HL-60 (cell line): ENCODE measurements around the gene RASSF9.

ENCODE experiments used
- DNase-seq, 2 experiments: peaks; one replicate each; pipeline ENCODE4 v3.0.0-alpha.2; 2010 to 2020; ENCODE audit warnings: low read depth in 1 of 2, low spot score in 1 of 2
- H3K27ac ChIP-seq: fragments of 250-450 bp; sonication (Bioruptor Pico); replicated peaks from 2 replicates; pipeline ENCODE4 v1.5.1; 2020; ENCODE audit warnings: mild to moderate bottlenecking, moderate library complexity
- H3K27me3 ChIP-seq: fragments of 250-450 bp; sonication (Bioruptor Pico); 2 replicates; pipeline ENCODE4 v1.5.1; 2021; ENCODE audit warnings: mild to moderate bottlenecking, moderate library complexity; ENCODE audit not compliant: insufficient read depth, poor library complexity, severe bottlenecking
- H3K4me3 ChIP-seq: replicated peaks from 2 replicates; pipeline ENCODE4 v1.5.1; 2011; ENCODE audit warnings: mild to moderate bottlenecking, control low read depth, low read length; ENCODE audit not compliant: insufficient read depth
- GABPA ChIP-seq: IDR thresholded peaks from 2 replicates; pipeline ENCODE4 v1.6.1; 2012; ENCODE audit warnings: low read depth
- POLR2AphosphoS5 ChIP-seq: IDR thresholded peaks from 2 replicates; pipeline ENCODE4 v1.6.1; 2012; ENCODE audit warnings: low read depth
- SPI1 ChIP-seq: IDR thresholded peaks from 2 replicates; pipeline ENCODE4 v1.6.1; 2012; ENCODE audit warnings: low read depth, mild to moderate bottlenecking, borderline replicate concordance
- TF ChIP-seq, protein P1 (sequence below): IDR thresholded peaks from one replicate; pipeline ENCODE4 v1.5.1; 2011; ENCODE audit warnings: low read length, control low read depth, inconsistent platforms; ENCODE audit not compliant: insufficient read depth
- TF ChIP-seq, protein P2 (sequence below): IDR thresholded peaks from 2 replicates; pipeline ENCODE4 v1.6.1; 2012; ENCODE audit warnings: low read depth; ENCODE audit not compliant: insufficient replicate concordance

The RASSF9 gene

DNA sequence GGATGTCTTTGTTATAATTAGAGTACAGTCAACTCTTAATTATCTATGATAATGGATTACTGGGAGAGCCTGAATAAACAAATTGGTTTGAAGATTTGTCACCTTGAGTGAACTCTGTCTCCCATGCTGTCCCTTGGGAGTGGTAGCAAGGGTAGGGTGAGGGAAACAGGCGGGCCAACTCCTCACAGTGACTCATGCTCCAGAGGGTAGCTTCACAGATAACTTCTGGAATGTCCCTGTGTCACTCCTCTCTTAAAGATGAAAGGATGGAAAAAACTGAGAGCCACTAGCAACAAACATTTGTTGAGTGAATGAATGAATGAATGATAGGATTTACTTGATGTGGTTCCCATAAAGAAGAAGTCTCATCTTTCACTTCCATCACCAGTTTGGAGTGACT is 53.5 kb downstream of the RASSF9 start:
- Histone ChIP-seq H3K27me3 (no peaks in the 10 kb centered on the region), H3K27ac (no peak overlapping the region), H3K4me3 (no peak overlapping the region)
- DNase-seq: no peak
- no peak for TF ChIP-seq POLR2AphosphoS5
- TF ChIP-seq SPI1: no peak
- TF ChIP-seq, protein P1, sequence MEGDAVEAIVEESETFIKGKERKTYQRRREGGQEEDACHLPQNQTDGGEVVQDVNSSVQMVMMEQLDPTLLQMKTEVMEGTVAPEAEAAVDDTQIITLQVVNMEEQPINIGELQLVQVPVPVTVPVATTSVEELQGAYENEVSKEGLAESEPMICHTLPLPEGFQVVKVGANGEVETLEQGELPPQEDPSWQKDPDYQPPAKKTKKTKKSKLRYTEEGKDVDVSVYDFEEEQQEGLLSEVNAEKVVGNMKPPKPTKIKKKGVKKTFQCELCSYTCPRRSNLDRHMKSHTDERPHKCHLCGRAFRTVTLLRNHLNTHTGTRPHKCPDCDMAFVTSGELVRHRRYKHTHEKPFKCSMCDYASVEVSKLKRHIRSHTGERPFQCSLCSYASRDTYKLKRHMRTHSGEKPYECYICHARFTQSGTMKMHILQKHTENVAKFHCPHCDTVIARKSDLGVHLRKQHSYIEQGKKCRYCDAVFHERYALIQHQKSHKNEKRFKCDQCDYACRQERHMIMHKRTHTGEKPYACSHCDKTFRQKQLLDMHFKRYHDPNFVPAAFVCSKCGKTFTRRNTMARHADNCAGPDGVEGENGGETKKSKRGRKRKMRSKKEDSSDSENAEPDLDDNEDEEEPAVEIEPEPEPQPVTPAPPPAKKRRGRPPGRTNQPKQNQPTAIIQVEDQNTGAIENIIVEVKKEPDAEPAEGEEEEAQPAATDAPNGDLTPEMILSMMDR: no peak
- TF ChIP-seq, protein P2, sequence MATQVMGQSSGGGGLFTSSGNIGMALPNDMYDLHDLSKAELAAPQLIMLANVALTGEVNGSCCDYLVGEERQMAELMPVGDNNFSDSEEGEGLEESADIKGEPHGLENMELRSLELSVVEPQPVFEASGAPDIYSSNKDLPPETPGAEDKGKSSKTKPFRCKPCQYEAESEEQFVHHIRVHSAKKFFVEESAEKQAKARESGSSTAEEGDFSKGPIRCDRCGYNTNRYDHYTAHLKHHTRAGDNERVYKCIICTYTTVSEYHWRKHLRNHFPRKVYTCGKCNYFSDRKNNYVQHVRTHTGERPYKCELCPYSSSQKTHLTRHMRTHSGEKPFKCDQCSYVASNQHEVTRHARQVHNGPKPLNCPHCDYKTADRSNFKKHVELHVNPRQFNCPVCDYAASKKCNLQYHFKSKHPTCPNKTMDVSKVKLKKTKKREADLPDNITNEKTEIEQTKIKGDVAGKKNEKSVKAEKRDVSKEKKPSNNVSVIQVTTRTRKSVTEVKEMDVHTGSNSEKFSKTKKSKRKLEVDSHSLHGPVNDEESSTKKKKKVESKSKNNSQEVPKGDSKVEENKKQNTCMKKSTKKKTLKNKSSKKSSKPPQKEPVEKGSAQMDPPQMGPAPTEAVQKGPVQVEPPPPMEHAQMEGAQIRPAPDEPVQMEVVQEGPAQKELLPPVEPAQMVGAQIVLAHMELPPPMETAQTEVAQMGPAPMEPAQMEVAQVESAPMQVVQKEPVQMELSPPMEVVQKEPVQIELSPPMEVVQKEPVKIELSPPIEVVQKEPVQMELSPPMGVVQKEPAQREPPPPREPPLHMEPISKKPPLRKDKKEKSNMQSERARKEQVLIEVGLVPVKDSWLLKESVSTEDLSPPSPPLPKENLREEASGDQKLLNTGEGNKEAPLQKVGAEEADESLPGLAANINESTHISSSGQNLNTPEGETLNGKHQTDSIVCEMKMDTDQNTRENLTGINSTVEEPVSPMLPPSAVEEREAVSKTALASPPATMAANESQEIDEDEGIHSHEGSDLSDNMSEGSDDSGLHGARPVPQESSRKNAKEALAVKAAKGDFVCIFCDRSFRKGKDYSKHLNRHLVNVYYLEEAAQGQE: no peak

DNA sequence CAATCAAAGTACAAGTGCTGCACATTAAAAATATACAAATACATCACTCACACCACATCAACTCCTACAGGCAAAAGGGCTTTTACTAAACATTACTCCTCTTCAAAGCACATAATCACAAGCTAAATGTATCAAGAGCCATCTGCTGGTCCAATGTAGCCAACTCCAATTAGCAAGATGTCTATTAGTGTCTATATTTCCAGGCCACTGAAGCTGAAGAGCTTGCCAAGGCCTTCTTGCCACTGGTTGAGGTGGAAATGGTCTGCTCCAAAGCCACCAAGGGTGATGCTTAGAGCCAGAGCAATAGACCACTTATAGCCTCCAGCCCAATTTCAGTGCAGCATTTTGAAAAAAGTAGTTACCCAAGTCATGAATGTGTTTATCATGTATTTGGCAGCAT is 54.4 kb downstream of the RASSF9 start:
- Histone ChIP-seq H3K27ac (no peak overlapping the region), H3K4me3 (no peak overlapping the region), H3K27me3 (no peaks in the 10 kb centered on the region)
- no peak for DNase-seq
- TF ChIP-seq GABPA (no peak), SPI1 (no peak), POLR2AphosphoS5 (no peak)
- TF ChIP-seq, protein P1: no peak
- TF ChIP-seq, protein P2: no peak

DNA sequence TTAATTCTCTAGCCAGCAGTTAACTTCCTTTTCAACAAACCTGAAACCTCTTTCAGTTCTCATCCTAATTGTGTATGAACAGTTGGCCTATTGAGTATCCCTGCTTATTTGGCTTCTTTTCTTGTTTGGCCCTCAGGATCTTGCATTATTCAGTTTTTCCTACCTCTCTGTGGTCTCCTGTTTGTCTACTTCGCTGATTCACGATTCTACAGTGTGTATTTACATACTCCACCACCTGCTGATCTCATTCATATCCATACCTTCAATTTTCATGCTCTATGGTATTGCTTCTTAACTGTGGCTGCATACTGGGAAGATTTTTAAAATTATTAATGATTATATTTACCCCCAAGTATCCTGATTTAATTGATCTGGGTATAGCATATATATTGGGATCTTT is 56.4 kb downstream of the RASSF9 start:
- Histone ChIP-seq H3K27ac (no peak overlapping the region), H3K27me3 (no peaks in the 10 kb centered on the region), H3K4me3 (no peak overlapping the region)
- DNase-seq: no peak
- TF ChIP-seq, protein P1: no peak
- no peak for TF ChIP-seq SPI1
- TF ChIP-seq GABPA: no peak
- TF ChIP-seq, protein P2: no peak
- no peak for TF ChIP-seq POLR2AphosphoS5
